CD14-positive monocyte (primary cell): ENCODE measurements around the gene BOD1L1. TPM values are rescaled to one million over a fixed set of nuclear protein-coding genes. Genes with fewer than 3 reads are reported as not detected.

Experiments used
- DNase-seq, 3 donors: peaks; one replicate each; pipeline ENCODE4 v3.0.0-alpha.2; 2011 to 2022
- H2AFZ ChIP-seq: 2 replicates; pipeline ENCODE4 v1.6.0; 2012; ENCODE audit warnings: mild to moderate bottlenecking, low read depth, low read length, inconsistent platforms; ENCODE audit not compliant: insufficient read depth, poor library complexity, severe bottlenecking
- H3K27ac ChIP-seq, 2 donors: 1 replicate in 1 of 2; 2 replicates in 1 of 2; pipeline ENCODE4 v1.5.1; 2012 to 2013; ENCODE audit warnings: low read length in 2 of 2, control low read depth in 1 of 2, inconsistent platforms in 1 of 2, low read depth in 1 of 2, mild to moderate bottlenecking in 1 of 2
- H3K27me3 ChIP-seq, 2 donors: one replicate each; pipeline versions ENCODE4 v1.6.0 to v1.6.1; 2011 to 2013; ENCODE audit warnings: low read length in 2 of 2; ENCODE audit not compliant: control insufficient read depth in 2 of 2, insufficient read depth in 2 of 2
- H3K36me3 ChIP-seq, 2 donors: replicated peaks in 1 of 2; 1 replicate in 1 of 2; 2 replicates in 1 of 2; pipeline versions ENCODE4 v1.5.1 to v1.6.1; 2012 to 2013; ENCODE audit warnings: low read length in 2 of 2, control low read depth in 1 of 2, inconsistent platforms in 1 of 2, mild to moderate bottlenecking in 1 of 2; ENCODE audit not compliant: insufficient read depth in 2 of 2, control insufficient read depth in 1 of 2
- H3K4me1 ChIP-seq, 2 donors: 1 replicate in 1 of 2; 2 replicates in 1 of 2; pipeline versions ENCODE4 v1.5.1 to v1.6.1; 2012 to 2013; ENCODE audit warnings: low read length in 2 of 2, control low read depth in 1 of 2, inconsistent platforms in 1 of 2, mild to moderate bottlenecking in 1 of 2, moderate library complexity in 1 of 2; ENCODE audit not compliant: insufficient read depth in 2 of 2, control insufficient read depth in 1 of 2
- H3K4me2 ChIP-seq: replicated peaks from 2 replicates; pipeline ENCODE3; 2012; ENCODE audit warnings: low read length, moderate library complexity, mild to moderate bottlenecking; ENCODE audit not compliant: poor library complexity, severe bottlenecking; ENCODE audit errors: extremely low read depth
- H3K4me3 ChIP-seq, 3 experiments: fragments of 200-600 bp in 1 of 3; sonication (generic) in 1 of 3; replicated peaks in 1 of 3; 1 replicate in 2 of 3; 2 replicates in 1 of 3; pipeline ENCODE4 v1.5.1; 2011 to 2013; ENCODE audit warnings: low read length in 3 of 3, mild to moderate bottlenecking in 3 of 3, control low read depth in 2 of 3, low read depth in 2 of 3, inconsistent platforms in 1 of 3, moderate library complexity in 1 of 3
- H3K79me2 ChIP-seq: 2 replicates; pipeline ENCODE4 v1.6.0; 2012; ENCODE audit warnings: mild to moderate bottlenecking, control low read depth, inconsistent platforms, low read length, moderate library complexity; ENCODE audit not compliant: insufficient read depth
- H3K9ac ChIP-seq: 2 replicates; pipeline ENCODE4 v1.6.0; 2017; ENCODE audit warnings: low read length, mild to moderate bottlenecking; ENCODE audit not compliant: insufficient read depth, poor library complexity, severe bottlenecking
- H3K9me3 ChIP-seq, 2 donors: replicated peaks in 1 of 2; 1 replicate in 1 of 2; 2 replicates in 1 of 2; pipeline versions ENCODE4 v1.5.1 to v1.6.1; 2012 to 2013; ENCODE audit warnings: low read length in 2 of 2, control low read depth in 1 of 2; ENCODE audit not compliant: control insufficient read depth in 1 of 2, insufficient read depth in 1 of 2
- H4K20me1 ChIP-seq: 2 replicates; pipeline ENCODE4 v1.6.0; 2012; ENCODE audit warnings: mild to moderate bottlenecking, low read length, control low read depth, moderate library complexity; ENCODE audit not compliant: insufficient read depth
- H3K27ac Mint-ChIP-seq, 7 donors: one replicate each; pipeline ENCODE4 v1.8.0; 2020; ENCODE audit warnings: mild to moderate bottlenecking in 7 of 7, mixed read lengths in 7 of 7, moderate library complexity in 6 of 7, inconsistent platforms in 2 of 7
- H3K27me3 Mint-ChIP-seq, 3 donors: one replicate each; pipeline ENCODE4 v1.8.0; 2021 to 2022; ENCODE audit warnings: low read depth in 3 of 3, mild to moderate bottlenecking in 3 of 3, mixed read lengths in 3 of 3, moderate library complexity in 3 of 3, inconsistent platforms in 1 of 3
- H3K36me3 Mint-ChIP-seq, 2 donors: one replicate each; pipeline ENCODE4 v1.8.0; 2020; ENCODE audit warnings: mixed read lengths in 2 of 2, inconsistent platforms in 1 of 2, mild to moderate bottlenecking in 1 of 2
- H3K4me1 Mint-ChIP-seq: one replicate; pipeline ENCODE4 v1.8.0; 2020; ENCODE audit warnings: mild to moderate bottlenecking, mixed read lengths
- H3K4me3 Mint-ChIP-seq, 2 donors: one replicate each; pipeline ENCODE4 v1.8.0; 2020; ENCODE audit warnings: mild to moderate bottlenecking in 2 of 2, mixed read lengths in 2 of 2, moderate library complexity in 1 of 2
- H3K9me3 Mint-ChIP-seq, 7 donors: one replicate each; pipeline ENCODE4 v1.8.0; 2020 to 2022; ENCODE audit warnings: mixed read lengths in 7 of 7, mild to moderate bottlenecking in 6 of 7, moderate library complexity in 6 of 7, inconsistent platforms in 2 of 7
- WGBS: methylation state at CpG from one replicate; pipeline ENCODE4 v1.1.5; 2013; ENCODE audit warnings: missing lambda C conversion rate; ENCODE audit not compliant: insufficient coverage; 5-methylcytosine and 5-hydroxymethylcytosine counted together
- intact Hi-C, 2 donors: fragments of 100-400 bp; cut with micrococcal nuclease; formaldehyde crosslinking; loops; one replicate each; pipeline versions ENCODE4 v1.15.0 to v1.15.1; 2023
- polyA plus RNA-seq, 3 donors: library from polyadenylated mRNA; depleted of rRNA in 1 of 3; unstranded in 2 of 3; stranded (reverse) in 1 of 3; fragments of 300-500 nt in 2 of 3; fragments of >200 nt in 1 of 3; fragmentation: Illumina TruSeq in 2 of 3; gene quantifications; 1 replicate in 2 of 3; 2 replicates in 1 of 3; pipeline ENCODE4 v1.2.3, GENCODE V29; 2012 to 2021
- TF ChIP-seq, protein P1 (sequence below): fragments of 200-600 bp; IDR thresholded peaks from one replicate; pipeline ENCODE4 v1.8.0; 2022; ENCODE audit warnings: antibody characterized with exemption, mild to moderate bottlenecking

The BOD1L1 gene
- polyA plus RNA-seq, 3 donors = 0.72 to 26.7 (median 1.5) TPM

DNA sequence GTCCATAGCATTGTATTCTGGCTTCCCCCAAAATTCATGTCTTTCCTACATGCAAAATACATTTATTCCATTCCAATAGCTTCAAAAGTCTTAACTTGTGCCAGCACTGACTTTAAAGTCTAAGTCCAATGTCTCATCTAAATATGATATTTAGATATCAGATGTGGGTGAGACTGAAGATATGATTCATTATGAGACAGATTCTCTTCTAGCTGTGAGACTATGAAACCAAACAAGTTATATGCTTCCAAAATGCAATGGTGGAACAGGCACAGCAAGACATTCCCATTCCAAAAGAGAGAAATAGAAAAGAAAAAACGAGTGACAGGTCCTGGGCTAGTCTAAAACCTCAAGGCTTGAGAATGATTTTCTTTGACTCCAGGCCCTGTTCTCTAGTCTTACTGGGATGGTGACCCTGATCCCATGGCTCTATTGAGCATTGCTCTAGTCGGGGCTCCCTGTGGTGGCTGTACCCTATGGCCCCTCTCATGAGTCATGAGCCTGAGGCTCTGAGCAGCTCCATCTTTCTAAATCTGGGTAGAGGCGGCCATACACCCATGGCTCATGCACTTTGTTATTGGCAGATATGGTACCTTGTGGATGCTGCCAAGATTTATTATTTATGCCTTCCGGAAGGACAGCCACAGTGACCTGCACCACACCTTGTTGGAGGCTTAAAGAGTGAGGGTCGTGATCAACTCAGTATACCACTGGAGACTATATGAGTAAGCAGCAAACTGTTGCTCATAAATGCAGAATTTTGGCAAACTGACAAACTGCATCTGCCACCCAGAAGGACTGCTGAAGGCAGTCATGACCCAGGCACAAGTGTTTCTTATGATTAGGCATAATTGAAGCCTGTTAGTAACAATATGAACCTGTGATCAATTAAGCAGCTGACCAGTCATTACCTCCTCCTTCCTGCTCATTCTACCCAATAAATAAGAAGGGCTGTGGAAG, 38.5 kb upstream of the BOD1L1 start:
- no peak for DNase-seq
- 100% methylated on average over 1 of the region's 5 CpGs for WGBS

DNA sequence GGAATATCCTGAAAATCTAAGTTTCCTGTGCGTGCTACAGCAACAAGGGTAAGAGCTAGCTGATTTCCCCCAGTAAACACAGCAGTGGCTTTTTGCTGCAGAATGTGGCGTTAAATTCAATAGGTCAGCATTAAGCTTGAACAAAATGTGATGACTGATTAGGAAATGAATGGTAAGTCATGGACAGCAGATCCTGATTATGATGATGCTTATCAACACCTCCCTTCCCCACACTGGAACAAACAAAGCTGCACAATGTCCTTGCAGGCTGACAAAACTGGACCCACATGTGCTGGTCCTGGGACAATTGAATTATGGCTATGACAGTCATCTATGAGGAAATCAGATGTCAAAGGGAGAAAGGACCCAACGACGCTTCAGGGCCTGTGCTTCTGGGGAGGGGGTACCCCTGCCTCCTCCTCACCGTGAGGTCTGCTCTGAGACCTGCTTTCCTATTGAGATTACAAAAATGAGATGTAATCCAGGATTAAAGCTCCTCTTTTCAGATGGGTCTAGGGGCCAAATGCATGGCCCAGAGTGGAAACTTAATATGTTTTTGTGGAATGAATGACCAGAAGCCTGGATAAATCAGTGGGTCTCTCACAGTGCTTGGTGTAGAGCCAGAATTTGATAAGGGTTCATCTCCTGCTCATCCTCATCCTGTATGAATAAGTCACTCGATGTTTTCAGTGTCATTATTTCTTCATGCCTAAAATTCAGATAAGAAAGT, 32.0 kb upstream of the BOD1L1 start:
- no peak overlapping the region for H3K4me2 ChIP-seq
- intact Hi-C loops = loop anchor here (5.0 to 10.0 kb wide), 2 partner anchors 1125 to 1128 kb away; no protein-coding TSS in a partner anchor
- H4K20me1 ChIP-seq = no peaks in the 10 kb centered on the region
- H3K27ac ChIP-seq = no peak overlapping the region
- peaks cover 0 to 15% (median 4%) of the 10 kb centered on the region in 3 donors for H3K27me3 Mint-ChIP-seq
- H3K4me1 Mint-ChIP-seq = peaks cover 13% of the 10 kb centered on the region
- WGBS = 100% methylated on average over 3 of the region's 6 CpGs
- no peak overlapping the region for H2AFZ ChIP-seq
- no peaks in the 10 kb centered on the region for H3K36me3 ChIP-seq
- H3K27me3 ChIP-seq = peaks cover 0 to 8% of the 10 kb centered on the region in 2 donors
- no peak overlapping the region for H3K4me3 Mint-ChIP-seq
- no peaks in the 10 kb centered on the region for H3K9me3 ChIP-seq
- H3K4me3 ChIP-seq = no peak overlapping the region
- H3K9me3 Mint-ChIP-seq = peaks cover 0 to 3% (median 0%) of the 10 kb centered on the region in 7 donors
- H3K79me2 ChIP-seq = no peaks in the 10 kb centered on the region
- H3K27ac Mint-ChIP-seq = no peak overlapping the region
- no peak overlapping the region for H3K9ac ChIP-seq
- DNase-seq = no peak
- TF ChIP-seq, protein P1, sequence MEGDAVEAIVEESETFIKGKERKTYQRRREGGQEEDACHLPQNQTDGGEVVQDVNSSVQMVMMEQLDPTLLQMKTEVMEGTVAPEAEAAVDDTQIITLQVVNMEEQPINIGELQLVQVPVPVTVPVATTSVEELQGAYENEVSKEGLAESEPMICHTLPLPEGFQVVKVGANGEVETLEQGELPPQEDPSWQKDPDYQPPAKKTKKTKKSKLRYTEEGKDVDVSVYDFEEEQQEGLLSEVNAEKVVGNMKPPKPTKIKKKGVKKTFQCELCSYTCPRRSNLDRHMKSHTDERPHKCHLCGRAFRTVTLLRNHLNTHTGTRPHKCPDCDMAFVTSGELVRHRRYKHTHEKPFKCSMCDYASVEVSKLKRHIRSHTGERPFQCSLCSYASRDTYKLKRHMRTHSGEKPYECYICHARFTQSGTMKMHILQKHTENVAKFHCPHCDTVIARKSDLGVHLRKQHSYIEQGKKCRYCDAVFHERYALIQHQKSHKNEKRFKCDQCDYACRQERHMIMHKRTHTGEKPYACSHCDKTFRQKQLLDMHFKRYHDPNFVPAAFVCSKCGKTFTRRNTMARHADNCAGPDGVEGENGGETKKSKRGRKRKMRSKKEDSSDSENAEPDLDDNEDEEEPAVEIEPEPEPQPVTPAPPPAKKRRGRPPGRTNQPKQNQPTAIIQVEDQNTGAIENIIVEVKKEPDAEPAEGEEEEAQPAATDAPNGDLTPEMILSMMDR = no peak
- no peaks in the 10 kb centered on the region for H3K36me3 Mint-ChIP-seq
- H3K4me1 ChIP-seq = peaks cover 5 to 9% of the 10 kb centered on the region in 2 donors

More for the DNA sequence above, 38.5 kb upstream of the BOD1L1 start:
- Mint-ChIP-seq H3K36me3 (no peaks in the 10 kb centered on the region), H3K9me3 (peaks cover 0 to 13% (median 8%) of the 10 kb centered on the region in 7 donors), H3K27ac (no peak overlapping the region), H3K4me1 (no peaks in the 10 kb centered on the region), H3K27me3 (no peaks in the 10 kb centered on the region), H3K4me3 (no peak overlapping the region)
- Histone ChIP-seq H2AFZ (no peak overlapping the region), H3K9ac (no peak overlapping the region), H3K79me2 (no peaks in the 10 kb centered on the region), H3K4me3 (no peak overlapping the region), H3K4me1 (no peaks in the 10 kb centered on the region), H4K20me1 (no peaks in the 10 kb centered on the region), H3K9me3 (peaks cover 3 to 4% of the 10 kb centered on the region in 2 donors), H3K27me3 (no peaks in the 10 kb centered on the region), H3K36me3 (no peaks in the 10 kb centered on the region), H3K27ac (no peak overlapping the region), H3K4me2 (no peak overlapping the region)
- TF ChIP-seq, protein P1 = no peak
- intact Hi-C loops = no loop called here
